Keratinocyte (primary cell): ENCODE data around the gene MFAP2. TPM values are rescaled to one million over a fixed set of nuclear protein-coding genes. Genes with fewer than 3 reads are reported as not detected.
A peak's percentile ranks its signal among the peaks of the same experiment; 100 is the strongest.

Experiments
- DNase-seq: peaks from one replicate; pipeline ENCODE4 v3.0.0-alpha.2; 2011; ENCODE audit warnings: low read depth, missing footprints, low spot score
- FAIRE-seq: peaks from 2 replicates; lab custom pipeline; 2011; peaks lifted over from hg19 to GRCh38; lab: Jason Lieb, UNC
- H2AFZ ChIP-seq: 2 replicates; pipeline ENCODE4 v1.6.0; 2012; ENCODE audit warnings: low read length, control low read depth, inconsistent platforms; ENCODE audit not compliant: control insufficient read depth
- H3K27ac ChIP-seq: 2 replicates; pipeline ENCODE4 v1.5.1; 2011; ENCODE audit warnings: low read length; ENCODE audit not compliant: control insufficient read depth, insufficient read depth
- H3K27me3 ChIP-seq: 3 replicates; pipeline ENCODE4 v1.6.0; 2011; ENCODE audit warnings: low read length; ENCODE audit not compliant: control insufficient read depth, insufficient read depth; ENCODE audit errors: extremely low read depth
- H3K36me3 ChIP-seq, 2 experiments: 2 replicates in 1 of 2; 3 replicates in 1 of 2; pipeline ENCODE4 v1.5.1; 2011; ENCODE audit warnings: low read length in 2 of 2, mild to moderate bottlenecking in 1 of 2; ENCODE audit not compliant: control insufficient read depth in 2 of 2, insufficient read depth in 2 of 2; ENCODE audit errors: extremely low read depth in 1 of 2
- H3K4me1 ChIP-seq: 3 replicates; pipeline ENCODE4 v1.5.1; 2011; ENCODE audit warnings: low read length; ENCODE audit not compliant: control insufficient read depth, insufficient read depth; ENCODE audit errors: extremely low read depth
- H3K4me2 ChIP-seq: 3 replicates; pipeline ENCODE4 v1.6.0; 2011; ENCODE audit warnings: low read depth, low read length; ENCODE audit not compliant: control insufficient read depth, insufficient read depth; ENCODE audit errors: extremely low read depth
- H3K4me3 ChIP-seq, 3 experiments: fragments of 200-600 bp in 1 of 3; sonication (generic) in 1 of 3; 2 replicates in 2 of 3; 3 replicates in 1 of 3; pipeline ENCODE4 v1.5.1; 2011 to 2016; ENCODE audit warnings: low read length in 3 of 3, mild to moderate bottlenecking in 3 of 3, control low read depth in 2 of 3, inconsistent platforms in 1 of 3, low read depth in 1 of 3, mixed read lengths in 1 of 3, mixed run types in 1 of 3, moderate library complexity in 1 of 3; ENCODE audit not compliant: control insufficient read depth in 2 of 3, insufficient read depth in 2 of 3; ENCODE audit errors: extremely low read depth in 1 of 3
- H3K79me2 ChIP-seq: 2 replicates; pipeline ENCODE4 v1.6.0; 2012; ENCODE audit warnings: low read length; ENCODE audit not compliant: control insufficient read depth, insufficient read depth
- H3K9ac ChIP-seq: 3 replicates; pipeline ENCODE4 v1.6.0; 2011; ENCODE audit warnings: low read length; ENCODE audit not compliant: control insufficient read depth, insufficient read depth; ENCODE audit errors: extremely low read depth
- H3K9me1 ChIP-seq: 3 replicates; pipeline ENCODE4 v1.6.0; 2011; ENCODE audit warnings: low read length; ENCODE audit not compliant: control insufficient read depth, insufficient read depth; ENCODE audit errors: extremely low read depth
- H3K9me3 ChIP-seq: 2 replicates; pipeline ENCODE4 v1.5.1; 2012; ENCODE audit warnings: low read depth, low read length; ENCODE audit not compliant: control insufficient read depth
- H4K20me1 ChIP-seq: 3 replicates; pipeline ENCODE4 v1.6.0; 2011; ENCODE audit warnings: low read length; ENCODE audit not compliant: control insufficient read depth, insufficient read depth; ENCODE audit errors: extremely low read depth
- CTCF ChIP-seq, 3 experiments: IDR thresholded peaks in 1 of 3; conservative IDR thresholded peaks in 1 of 3; optimal IDR thresholded peaks in 1 of 3; 2 replicates in 2 of 3; 3 replicates in 1 of 3; pipeline versions ENCODE3 to v1.5.1; 2011; ENCODE audit warnings: low read length in 3 of 3, mild to moderate bottlenecking in 3 of 3, moderate library complexity in 2 of 3, control low read depth in 1 of 3, inconsistent platforms in 1 of 3; ENCODE audit not compliant: insufficient read depth in 2 of 3; ENCODE audit errors: extremely low read depth in 1 of 3
- EZH2 ChIP-seq: IDR thresholded peaks from one replicate; pipeline ENCODE4 v1.6.1; 2012; ENCODE audit warnings: inconsistent platforms, mild to moderate bottlenecking, low read length, moderate library complexity
- dilution Hi-C: fragments of 300-500 bp; cut with MboI; formaldehyde crosslinking; loops from one replicate; pipeline ENCODE4 v1.7.0; 2020; ENCODE audit warnings: low sequenced_read_pairs; ENCODE audit not compliant: extremely low pct_ligation_motif_present
- polyA plus RNA-seq, 5 experiments: library from polyadenylated mRNA; depleted of rRNA in 3 of 5; stranded (reverse) in 3 of 5; stranded (forward) in 1 of 5; unstranded in 1 of 5; fragments of >200 nt; gene quantifications; 1 replicate in 1 of 5; 2 replicates in 3 of 5; 3 replicates in 1 of 5; pipeline versions ENCODE4 v1.2.1 to v1.2.3, GENCODE V29; 2011 to 2012; ENCODE audit warnings: missing spikeins in 2 of 5, low read depth in 1 of 5, low replicate concordance in 1 of 5

Gene MFAP2
- polyA plus RNA-seq, 1 donor (not counting 4 experiments of a cell fraction or from before 2014, with no cell fraction given): 34.6 TPM

- peaks cover 41% of the 10 kb centered on the region for H3K4me1 ChIP-seq
- H3K9ac ChIP-seq: no peak overlapping the region
- H4K20me1 ChIP-seq: no peaks in the 10 kb centered on the region
- H3K9me3 ChIP-seq: no peaks in the 10 kb centered on the region
- no peaks in the 10 kb centered on the region for H3K27me3 ChIP-seq
- H3K4me2 ChIP-seq: no peak overlapping the region
- H3K36me3 ChIP-seq: peaks cover 11 to 16% of the 10 kb centered on the region in 2 experiments
- no peak overlapping the region for H3K4me3 ChIP-seq
- H3K9me1 ChIP-seq: no peaks in the 10 kb centered on the region
- DNase-seq (no peak), FAIRE-seq (no peak)
- H3K27ac ChIP-seq: no peak overlapping the region
- H3K79me2 ChIP-seq: peaks cover 18% of the 10 kb centered on the region
- TF ChIP-seq EZH2 (no peak), CTCF (optimal IDR thresholded peaks at IDR 0.05 in 1 of 3, IDR thresholded peaks at IDR 0.05 in 1 of 3, conservative IDR thresholded peaks at IDR 0.05 in 1 of 3; ENCODE audit: extremely low read depth in 1 of 3, insufficient read depth in 2 of 3, low read length in 3 of 3) (no peak)
- dilution Hi-C loops: no loop called here
- H2AFZ ChIP-seq: no peak overlapping the region
Observed at GRCh38 chr1:16982902-16983301, 2.5 kb upstream of the MFAP2 start.

- Histone ChIP-seq H3K27ac (peak overlapping the region; percentile 92), H3K79me2 (peaks cover 25% of the 10 kb centered on the region), H3K4me1 (peaks cover 41% of the 10 kb centered on the region), H3K27me3 (no peaks in the 10 kb centered on the region), H3K36me3 (peaks cover 5 to 24% of the 10 kb centered on the region in 2 experiments), H3K9me3 (no peaks in the 10 kb centered on the region), H3K4me3 (peak overlapping the region; percentile 54 to 77 (median 62)), H2AFZ (no peak overlapping the region), H3K4me2 (peak overlapping the region; percentile 59), H3K9me1 (no peaks in the 10 kb centered on the region), H3K9ac (peak overlapping the region; percentile 75), H4K20me1 (no peaks in the 10 kb centered on the region)
- TF ChIP-seq CTCF (optimal IDR thresholded peaks at IDR 0.05 in 1 of 3, IDR thresholded peaks at IDR 0.05 in 1 of 3, conservative IDR thresholded peaks at IDR 0.05 in 1 of 3; ENCODE audit: extremely low read depth in 1 of 3, insufficient read depth in 2 of 3, low read length in 3 of 3): no peak
- TF ChIP-seq EZH2: no peak
- dilution Hi-C loops: no loop called here
- peak; percentile 98 for FAIRE-seq
- peak; percentile 66 for DNase-seq
Observed at GRCh38 chr1:16981269-16981849, 939 bp upstream of the MFAP2 start.
